Prostate gland (tissue), 2 donors: ENCODE measurements around the gene XIST.
"Not testable (repeated sequence)": the region's sequence is repeated elsewhere in the genome, so short reads cannot be mapped to it uniquely, and the experiment has no call there.

ENCODE experiments used
- POLR2A ChIP-seq: fragments of 450-650 bp; IDR thresholded peaks from one replicate; pipeline ENCODE4 v1.6.1; 2016; ENCODE audit warnings: antibody characterized with exemption, mild to moderate bottlenecking
- POLR2AphosphoS5 ChIP-seq: sonication (generic); formaldehyde crosslinking; IDR thresholded peaks from one replicate; pipeline ENCODE4 v1.6.1; 2017; ENCODE audit warnings: antibody characterized with exemption
- TF ChIP-seq, protein P1 (sequence below), 4 experiments: fragments of 200-600 bp in 2 of 4; fragments of 450-650 bp in 2 of 4; sonication (generic) in 2 of 4; IDR thresholded peaks; 1 replicate in 3 of 4; 2 replicates in 1 of 4; pipeline ENCODE4 v1.5.1; 2016 to 2019; ENCODE audit warnings: antibody characterized with exemption in 4 of 4, mild to moderate bottlenecking in 2 of 4, moderate library complexity in 2 of 4

DNA sequence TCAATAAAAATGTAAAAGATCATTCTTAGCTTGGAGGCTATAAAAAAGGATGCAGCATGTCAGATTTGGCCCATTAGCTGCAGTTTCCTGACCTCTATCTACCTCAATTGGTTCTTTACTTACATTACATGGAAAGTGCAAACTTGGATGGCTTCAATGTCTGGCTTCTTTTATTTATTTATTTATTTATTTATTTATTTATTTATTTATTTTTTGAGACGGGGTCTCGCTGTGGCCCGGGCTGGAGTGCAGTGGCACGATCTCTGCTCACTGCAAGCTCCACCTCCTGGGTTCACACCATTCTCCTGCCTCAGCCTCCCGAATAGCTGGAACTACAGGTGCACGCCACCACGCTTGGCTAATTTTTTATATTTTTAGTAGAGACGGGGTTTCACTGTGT lies 60.0 kb downstream of the XIST start:
- TF ChIP-seq, protein P1, sequence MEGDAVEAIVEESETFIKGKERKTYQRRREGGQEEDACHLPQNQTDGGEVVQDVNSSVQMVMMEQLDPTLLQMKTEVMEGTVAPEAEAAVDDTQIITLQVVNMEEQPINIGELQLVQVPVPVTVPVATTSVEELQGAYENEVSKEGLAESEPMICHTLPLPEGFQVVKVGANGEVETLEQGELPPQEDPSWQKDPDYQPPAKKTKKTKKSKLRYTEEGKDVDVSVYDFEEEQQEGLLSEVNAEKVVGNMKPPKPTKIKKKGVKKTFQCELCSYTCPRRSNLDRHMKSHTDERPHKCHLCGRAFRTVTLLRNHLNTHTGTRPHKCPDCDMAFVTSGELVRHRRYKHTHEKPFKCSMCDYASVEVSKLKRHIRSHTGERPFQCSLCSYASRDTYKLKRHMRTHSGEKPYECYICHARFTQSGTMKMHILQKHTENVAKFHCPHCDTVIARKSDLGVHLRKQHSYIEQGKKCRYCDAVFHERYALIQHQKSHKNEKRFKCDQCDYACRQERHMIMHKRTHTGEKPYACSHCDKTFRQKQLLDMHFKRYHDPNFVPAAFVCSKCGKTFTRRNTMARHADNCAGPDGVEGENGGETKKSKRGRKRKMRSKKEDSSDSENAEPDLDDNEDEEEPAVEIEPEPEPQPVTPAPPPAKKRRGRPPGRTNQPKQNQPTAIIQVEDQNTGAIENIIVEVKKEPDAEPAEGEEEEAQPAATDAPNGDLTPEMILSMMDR (IDR thresholded peaks at IDR 0.05), result not testable (repeated sequence)
- TF ChIP-seq POLR2AphosphoS5, POLR2A: not testable (repeated sequence)
